ENCODE data around the gene MAGI3. TPM values are rescaled to one million over a fixed set of nuclear protein-coding genes. Genes with fewer than 3 reads are reported as not detected.

Gene MAGI3
- total and polyA plus RNA-seq, 2 of the 13 experiments (the other 11 are each of a cell fraction or from before 2014, with no cell fraction given) = 4.0 to 11.8 TPM

GRCh38 chr1:113388621-113389358, 1.5 kb upstream of the MAGI3 start:
- CTCF ChIA-PET (ENCODE audit: low intra/inter-chr PET ratio, low total read pairs) = no interaction called here
- FAIRE-seq = peak; percentile 90
- peak; percentile 61 for ATAC-seq
- TF ChIP-seq SYNCRIP (IDR thresholded peaks at IDR 0.05; ENCODE audit: insufficient read depth, low read depth, low read length) (no peak), ZMAT5 (CRISPR knock-in tag; IDR thresholded peaks at IDR 0.05; ENCODE audit: borderline replicate concordance, low read depth) (no peak), FOXK1 (CRISPR knock-in tag; IDR thresholded peaks at IDR 0.05; ENCODE audit: borderline replicate concordance, low read depth) (peak; percentile 62; the same call in 1 of the 2 replicates), ZNF784 (CRISPR knock-in tag; IDR thresholded peaks at IDR 0.05; ENCODE audit: borderline replicate concordance) (no peak), TMF1 (CRISPR knock-in tag; IDR thresholded peaks at IDR 0.05; ENCODE audit: low read depth) (no peak), ZSCAN12 (CRISPR knock-in tag; IDR thresholded peaks at IDR 0.05) (no peak), SALL1 (CRISPR knock-in tag; IDR thresholded peaks at IDR 0.05) (peak; percentile 82), KAT8 (CRISPR knock-in tag; IDR thresholded peaks at IDR 0.05) (no peak), ZNF609 (CRISPR knock-in tag; IDR thresholded peaks at IDR 0.05; ENCODE audit: borderline replicate concordance) (0 out of 2 replicates have a peak, but pooled peaks have one; percentile 47), SCMH1 (CRISPR knock-in tag; IDR thresholded peaks at IDR 0.05; ENCODE audit: borderline replicate concordance) (no peak), SNRNP70 (IDR thresholded peaks at IDR 0.05; ENCODE audit: low read depth, low read length) (no peak), ZNF296 (CRISPR knock-in tag; conservative IDR thresholded peaks at IDR 0.05) (no peak), ZBED4 (CRISPR knock-in tag; IDR thresholded peaks at IDR 0.05; ENCODE audit: borderline replicate concordance) (no peak)

More at GRCh38 chr1:113388621-113389358, 1.5 kb upstream of the MAGI3 start:
- Histone ChIP-seq H3K36me3 (replicated peaks in 1 of 2; ENCODE audit: control insufficient read depth in 1 of 2, insufficient read depth in 2 of 2, low read length in 2 of 2) (no peaks in the 10 kb centered on the region), H3K27ac (ENCODE audit: extremely low read length, insufficient read depth, low read length) (peak overlapping the region; percentile 60), H3K4me3 (replicated peaks in 1 of 3; ENCODE audit: insufficient read depth in 1 of 3, low read depth in 2 of 3, low read length in 3 of 3) (peak overlapping the region; percentile 62 to 89 (median 76)), H2AFZ (ENCODE audit: low read length) (peak overlapping the region; percentile 95), H3K27me3 (ENCODE audit: control insufficient read depth in 1 of 2, insufficient read depth in 2 of 2, low read length in 2 of 2) (no peaks in the 10 kb centered on the region; a peak in 1 of 5 replicates), H3K79me2 (ENCODE audit: insufficient read depth, low read length) (peaks cover 30% of the 10 kb centered on the region), H4K20me1 (ENCODE audit: insufficient read depth, low read length) (peaks cover 5% of the 10 kb centered on the region; the same call in 1 of the 2 replicates), H3K9ac (ENCODE audit: insufficient read depth, low read depth, low read length) (peak overlapping the region; percentile 71), H3K4me2 (ENCODE audit: low read depth, low read length) (peak overlapping the region; percentile 98), H3K9me3 (ENCODE audit: low read length) (no peaks in the 10 kb centered on the region), H3K4me1 (ENCODE audit: insufficient read depth, low read length) (peaks cover 24% of the 10 kb centered on the region)
- WGBS (ENCODE audit: low lambda C conversion rate) = under 1% methylated on average over 8 of the region's 8 CpGs
- in situ Hi-C loops (cut with HindIII; ENCODE audit: extremely low pct_ligation_motif_present, low pct_unique_long_range_greater_than_20kb) (no loop called here), intact Hi-C loops (cut with micrococcal nuclease; ENCODE audit: unreplicated experiment) (loop anchor here (1.0 to 2.0 kb wide), 2 partner anchors 96 to 242 kb away; no protein-coding TSS in a partner anchor)
- peak; percentile 91 for DNase-seq (ENCODE audit: low spot score)
- no TSS peak for BruUV-seq (replicated peaks)
- POLR2A ChIA-PET = interaction anchor here (0.7 to 1.2 kb wide), 3 partner anchors 13 to 247 kb away, joined by 3 to 4 read pairs (median 3); no protein-coding TSS in a partner anchor
